Keratinocyte (primary cell): Measurements from ENCODE around the gene KIFAP3. TPM values are rescaled to one million over a fixed set of nuclear protein-coding genes. Genes with fewer than 3 reads are reported as not detected.
"Not testable (repeated sequence)": the region's sequence is repeated elsewhere in the genome, so short reads cannot be mapped to it uniquely, and the experiment has no call there.

Experiments used
- DNase-seq: peaks from one replicate; pipeline ENCODE4 v3.0.0-alpha.2; 2011; ENCODE audit warnings: low read depth, missing footprints, low spot score
- FAIRE-seq: peaks from 2 replicates; lab custom pipeline; 2011; peaks lifted over from hg19 to GRCh38; lab: Jason Lieb, UNC
- H2AFZ ChIP-seq: 2 replicates; pipeline ENCODE4 v1.6.0; 2012; ENCODE audit warnings: low read length, control low read depth, inconsistent platforms; ENCODE audit not compliant: control insufficient read depth
- H3K27ac ChIP-seq: 2 replicates; pipeline ENCODE4 v1.5.1; 2011; ENCODE audit warnings: low read length; ENCODE audit not compliant: control insufficient read depth, insufficient read depth
- H3K27me3 ChIP-seq: 3 replicates; pipeline ENCODE4 v1.6.0; 2011; ENCODE audit warnings: low read length; ENCODE audit not compliant: control insufficient read depth, insufficient read depth; ENCODE audit errors: extremely low read depth
- H3K36me3 ChIP-seq, 2 experiments: 2 replicates in 1 of 2; 3 replicates in 1 of 2; pipeline ENCODE4 v1.5.1; 2011; ENCODE audit warnings: low read length in 2 of 2, mild to moderate bottlenecking in 1 of 2; ENCODE audit not compliant: control insufficient read depth in 2 of 2, insufficient read depth in 2 of 2; ENCODE audit errors: extremely low read depth in 1 of 2
- H3K4me1 ChIP-seq: 3 replicates; pipeline ENCODE4 v1.5.1; 2011; ENCODE audit warnings: low read length; ENCODE audit not compliant: control insufficient read depth, insufficient read depth; ENCODE audit errors: extremely low read depth
- H3K4me2 ChIP-seq: 3 replicates; pipeline ENCODE4 v1.6.0; 2011; ENCODE audit warnings: low read depth, low read length; ENCODE audit not compliant: control insufficient read depth, insufficient read depth; ENCODE audit errors: extremely low read depth
- H3K4me3 ChIP-seq, 3 experiments: fragments of 200-600 bp in 1 of 3; sonication (generic) in 1 of 3; 2 replicates in 2 of 3; 3 replicates in 1 of 3; pipeline ENCODE4 v1.5.1; 2011 to 2016; ENCODE audit warnings: low read length in 3 of 3, mild to moderate bottlenecking in 3 of 3, control low read depth in 2 of 3, inconsistent platforms in 1 of 3, low read depth in 1 of 3, mixed read lengths in 1 of 3, mixed run types in 1 of 3, moderate library complexity in 1 of 3; ENCODE audit not compliant: control insufficient read depth in 2 of 3, insufficient read depth in 2 of 3; ENCODE audit errors: extremely low read depth in 1 of 3
- H3K79me2 ChIP-seq: 2 replicates; pipeline ENCODE4 v1.6.0; 2012; ENCODE audit warnings: low read length; ENCODE audit not compliant: control insufficient read depth, insufficient read depth
- H3K9ac ChIP-seq: 3 replicates; pipeline ENCODE4 v1.6.0; 2011; ENCODE audit warnings: low read length; ENCODE audit not compliant: control insufficient read depth, insufficient read depth; ENCODE audit errors: extremely low read depth
- H3K9me1 ChIP-seq: 3 replicates; pipeline ENCODE4 v1.6.0; 2011; ENCODE audit warnings: low read length; ENCODE audit not compliant: control insufficient read depth, insufficient read depth; ENCODE audit errors: extremely low read depth
- H3K9me3 ChIP-seq: 2 replicates; pipeline ENCODE4 v1.5.1; 2012; ENCODE audit warnings: low read depth, low read length; ENCODE audit not compliant: control insufficient read depth
- H4K20me1 ChIP-seq: 3 replicates; pipeline ENCODE4 v1.6.0; 2011; ENCODE audit warnings: low read length; ENCODE audit not compliant: control insufficient read depth, insufficient read depth; ENCODE audit errors: extremely low read depth
- CTCF ChIP-seq, 3 experiments: IDR thresholded peaks in 1 of 3; conservative IDR thresholded peaks in 1 of 3; optimal IDR thresholded peaks in 1 of 3; 2 replicates in 2 of 3; 3 replicates in 1 of 3; pipeline versions ENCODE3 to v1.5.1; 2011; ENCODE audit warnings: low read length in 3 of 3, mild to moderate bottlenecking in 3 of 3, moderate library complexity in 2 of 3, control low read depth in 1 of 3, inconsistent platforms in 1 of 3; ENCODE audit not compliant: insufficient read depth in 2 of 3; ENCODE audit errors: extremely low read depth in 1 of 3
- EZH2 ChIP-seq: IDR thresholded peaks from one replicate; pipeline ENCODE4 v1.6.1; 2012; ENCODE audit warnings: inconsistent platforms, mild to moderate bottlenecking, low read length, moderate library complexity
- dilution Hi-C: fragments of 300-500 bp; cut with MboI; formaldehyde crosslinking; loops from one replicate; pipeline ENCODE4 v1.7.0; 2020; ENCODE audit warnings: low sequenced_read_pairs; ENCODE audit not compliant: extremely low pct_ligation_motif_present
- polyA plus RNA-seq, 5 experiments: library from polyadenylated mRNA; depleted of rRNA in 3 of 5; stranded (reverse) in 3 of 5; stranded (forward) in 1 of 5; unstranded in 1 of 5; fragments of >200 nt; gene quantifications; 1 replicate in 1 of 5; 2 replicates in 3 of 5; 3 replicates in 1 of 5; pipeline versions ENCODE4 v1.2.1 to v1.2.3, GENCODE V29; 2011 to 2012; ENCODE audit warnings: missing spikeins in 2 of 5, low read depth in 1 of 5, low replicate concordance in 1 of 5

KIFAP3 gene
- polyA plus RNA-seq, 1 donor (not counting 4 experiments of a cell fraction or from before 2014, with no cell fraction given), result 25.2 TPM

- Histone ChIP-seq H3K4me1 (no peaks in the 10 kb centered on the region), H3K36me3 (no peaks in the 10 kb centered on the region), H3K79me2 (no peaks in the 10 kb centered on the region), H3K27me3 (no peaks in the 10 kb centered on the region), H3K9me1 (no peaks in the 10 kb centered on the region), H2AFZ (no peak overlapping the region), H4K20me1 (no peaks in the 10 kb centered on the region), H3K4me2 (no peak overlapping the region), H3K4me3 (no peak overlapping the region), H3K9ac (no peak overlapping the region), H3K9me3 (no peaks in the 10 kb centered on the region), H3K27ac (no peak overlapping the region)
- TF ChIP-seq EZH2, result no peak
- no peak for TF ChIP-seq CTCF (optimal IDR thresholded peaks at IDR 0.05 in 1 of 3, IDR thresholded peaks at IDR 0.05 in 1 of 3, conservative IDR thresholded peaks at IDR 0.05 in 1 of 3; ENCODE audit: extremely low read depth in 1 of 3, insufficient read depth in 2 of 3, low read length in 3 of 3)
- DNase-seq, result no peak
- FAIRE-seq, result no peak
- dilution Hi-C loops, result no loop called here
Observed at GRCh38 chr1:170114906-170115305, 40.4 kb upstream of the KIFAP3 start.

GRCh38 chr1:170113140-170113539, 38.6 kb upstream of the KIFAP3 start:
- H3K27me3 ChIP-seq, H2AFZ ChIP-seq, DNase-seq, H3K36me3 ChIP-seq, H3K9ac ChIP-seq, H3K4me2 ChIP-seq, H3K27ac ChIP-seq, H3K79me2 ChIP-seq, H3K4me3 ChIP-seq, H3K9me3 ChIP-seq, H3K9me1 ChIP-seq, dilution Hi-C loops, H3K4me1 ChIP-seq, H4K20me1 ChIP-seq, FAIRE-seq: not testable (repeated sequence)

GRCh38 chr1:170097449-170097948, 23.0 kb upstream of the KIFAP3 start:
- FAIRE-seq (no peak), DNase-seq (no peak)
- dilution Hi-C loops, result no loop called here
- Histone ChIP-seq H3K4me1 (no peaks in the 10 kb centered on the region), H4K20me1 (no peaks in the 10 kb centered on the region), H3K79me2 (no peaks in the 10 kb centered on the region), H3K9ac (no peak overlapping the region), H3K36me3 (no peaks in the 10 kb centered on the region), H3K4me3 (no peak overlapping the region), H3K4me2 (no peak overlapping the region), H3K27ac (no peak overlapping the region), H3K9me1 (no peaks in the 10 kb centered on the region), H2AFZ (no peak overlapping the region), H3K27me3 (no peaks in the 10 kb centered on the region), H3K9me3 (no peaks in the 10 kb centered on the region)
- no peak for TF ChIP-seq CTCF (optimal IDR thresholded peaks at IDR 0.05 in 1 of 3, IDR thresholded peaks at IDR 0.05 in 1 of 3, conservative IDR thresholded peaks at IDR 0.05 in 1 of 3; ENCODE audit: extremely low read depth in 1 of 3, insufficient read depth in 2 of 3, low read length in 3 of 3)
- TF ChIP-seq EZH2, result no peak
